ENCODE results near the gene ACBD4. TPM values are rescaled to one million over a fixed set of nuclear protein-coding genes. Genes with fewer than 3 reads are reported as not detected.

ACBD4 gene
- total and polyA plus RNA-seq, 4 donors: 7.8 to 15.7 (median 12.7) TPM

DNA sequence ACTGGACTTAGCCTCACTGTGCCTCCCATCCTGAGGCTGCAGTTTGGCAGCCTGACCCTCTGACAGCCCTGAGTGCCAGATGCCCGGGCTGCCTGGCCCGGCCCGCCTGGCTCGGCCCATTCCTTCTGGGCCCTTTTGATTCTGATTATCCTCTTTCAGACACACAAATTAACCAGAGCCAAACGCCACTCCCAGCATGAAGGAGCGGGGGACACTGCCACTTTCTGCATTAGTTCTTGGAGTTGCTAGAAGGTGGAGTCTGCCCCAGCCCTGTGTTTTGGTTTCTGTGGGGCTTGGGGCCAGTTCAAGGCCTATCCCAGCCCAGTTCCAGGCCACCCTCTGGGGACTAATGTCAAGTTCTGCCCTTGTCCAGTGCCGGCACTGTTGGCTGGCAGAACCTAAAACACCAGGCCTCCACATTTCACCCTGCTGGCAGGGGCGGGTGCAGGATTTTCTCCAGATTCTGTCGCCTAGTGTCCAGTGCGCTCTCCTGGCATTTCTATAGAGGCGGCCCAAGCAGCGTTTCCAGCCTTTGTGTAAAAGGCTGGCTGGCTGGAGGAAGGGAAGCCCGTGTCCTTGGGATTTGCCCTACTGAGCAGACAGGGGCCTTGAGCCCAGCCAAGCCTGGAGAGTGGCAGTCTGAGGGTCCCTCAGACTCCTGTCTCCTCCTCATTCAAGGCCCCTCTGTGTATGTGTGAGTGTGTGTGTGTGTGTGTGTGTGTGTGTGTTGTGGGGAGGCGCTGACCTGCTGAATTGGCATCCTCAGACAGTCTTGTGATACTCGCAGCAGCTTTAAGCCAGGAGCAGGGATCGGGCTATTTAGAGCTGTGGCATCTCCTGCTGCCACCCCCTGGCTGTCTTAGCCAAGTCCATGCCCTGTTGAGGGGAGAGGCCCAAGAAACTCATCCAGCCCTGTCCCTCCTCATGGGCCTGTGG is 24.5 kb upstream of the ACBD4 start:
- WGBS, 2 donors: 85 to 92% methylated on average over 16 of the region's 16 CpGs
- H3K27me3 ChIP-seq (ENCODE audit: control insufficient read depth in 3 of 3, insufficient read depth in 3 of 3, low read length in 2 of 3): no peaks in the 10 kb centered on the region
- peak overlapping the region in 1 of 2 donors; percentile 80 for H3K27ac ChIP-seq (ENCODE audit: low read depth in 1 of 2, low read length in 1 of 2)
- ATAC-seq (ENCODE audit: insufficient read depth, low FRiP score) (no peak), DNase-seq (no peak)
- H3K4me1 ChIP-seq (ENCODE audit: control insufficient read depth in 5 of 5, insufficient read depth in 5 of 5, low read length in 5 of 5): peaks cover 0 to 2% (median 0%) of the 10 kb centered on the region in 5 donors
- H3K4me3 ChIP-seq: no peak overlapping the region
- TF ChIP-seq, protein P1, sequence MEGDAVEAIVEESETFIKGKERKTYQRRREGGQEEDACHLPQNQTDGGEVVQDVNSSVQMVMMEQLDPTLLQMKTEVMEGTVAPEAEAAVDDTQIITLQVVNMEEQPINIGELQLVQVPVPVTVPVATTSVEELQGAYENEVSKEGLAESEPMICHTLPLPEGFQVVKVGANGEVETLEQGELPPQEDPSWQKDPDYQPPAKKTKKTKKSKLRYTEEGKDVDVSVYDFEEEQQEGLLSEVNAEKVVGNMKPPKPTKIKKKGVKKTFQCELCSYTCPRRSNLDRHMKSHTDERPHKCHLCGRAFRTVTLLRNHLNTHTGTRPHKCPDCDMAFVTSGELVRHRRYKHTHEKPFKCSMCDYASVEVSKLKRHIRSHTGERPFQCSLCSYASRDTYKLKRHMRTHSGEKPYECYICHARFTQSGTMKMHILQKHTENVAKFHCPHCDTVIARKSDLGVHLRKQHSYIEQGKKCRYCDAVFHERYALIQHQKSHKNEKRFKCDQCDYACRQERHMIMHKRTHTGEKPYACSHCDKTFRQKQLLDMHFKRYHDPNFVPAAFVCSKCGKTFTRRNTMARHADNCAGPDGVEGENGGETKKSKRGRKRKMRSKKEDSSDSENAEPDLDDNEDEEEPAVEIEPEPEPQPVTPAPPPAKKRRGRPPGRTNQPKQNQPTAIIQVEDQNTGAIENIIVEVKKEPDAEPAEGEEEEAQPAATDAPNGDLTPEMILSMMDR (IDR thresholded peaks at IDR 0.05; ENCODE audit: control extremely low read depth, extremely low read depth): no peak
- peaks cover 0 to 29% (median 10%) of the 10 kb centered on the region in 4 donors for H3K36me3 ChIP-seq (ENCODE audit: control insufficient read depth in 4 of 4, insufficient read depth in 4 of 4, low read length in 4 of 4)
- H3K9ac ChIP-seq (ENCODE audit: insufficient read depth in 1 of 2, low read length in 2 of 2): no peak overlapping the region
- no peaks in the 10 kb centered on the region for H3K9me3 ChIP-seq (ENCODE audit: control insufficient read depth in 4 of 4, insufficient read depth in 3 of 4, low read length in 3 of 4)

DNA sequence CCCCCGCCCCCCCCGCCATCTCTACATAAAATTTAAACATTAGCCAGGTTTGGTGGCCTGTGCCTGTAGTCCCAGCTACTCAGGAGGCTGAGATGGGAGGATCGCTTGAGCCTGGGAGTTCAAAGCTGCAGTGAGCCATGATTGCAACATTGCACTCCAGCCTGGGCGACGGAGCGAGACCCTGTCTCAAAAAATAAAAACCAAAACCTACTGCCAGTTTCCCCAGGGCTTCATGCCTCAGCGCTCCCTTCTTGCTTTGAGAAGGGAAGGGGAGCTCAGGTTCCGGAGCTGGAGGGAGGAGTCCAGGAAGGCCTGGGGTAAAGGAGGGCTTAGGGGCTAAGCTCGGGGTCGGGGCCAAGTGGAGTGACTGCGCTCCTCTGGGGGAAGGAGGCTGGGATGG is 23.6 kb upstream of the ACBD4 start:
- Histone ChIP-seq H3K27ac (ENCODE audit: low read depth in 1 of 2, low read length in 1 of 2) (peak overlapping the region in 1 of 2 donors; percentile 80), H3K36me3 (ENCODE audit: control insufficient read depth in 4 of 4, insufficient read depth in 4 of 4, low read length in 4 of 4) (peaks cover 0 to 25% (median 8%) of the 10 kb centered on the region in 4 donors), H3K27me3 (ENCODE audit: control insufficient read depth in 3 of 3, insufficient read depth in 3 of 3, low read length in 2 of 3) (no peaks in the 10 kb centered on the region), H3K9me3 (ENCODE audit: control insufficient read depth in 4 of 4, insufficient read depth in 3 of 4, low read length in 3 of 4) (no peaks in the 10 kb centered on the region), H3K9ac (ENCODE audit: insufficient read depth in 1 of 2, low read length in 2 of 2) (no peak overlapping the region), H3K4me1 (ENCODE audit: control insufficient read depth in 5 of 5, insufficient read depth in 5 of 5, low read length in 5 of 5) (peaks cover 0 to 2% (median 0%) of the 10 kb centered on the region in 5 donors), H3K4me3 (no peak overlapping the region)
- ATAC-seq (ENCODE audit: insufficient read depth, low FRiP score) (no peak), DNase-seq (no peak)
- TF ChIP-seq, protein P1 (IDR thresholded peaks at IDR 0.05; ENCODE audit: control extremely low read depth, extremely low read depth): no peak
- 94 to 95% methylated on average over 11 of the region's 11 CpGs for WGBS, 2 donors

DNA sequence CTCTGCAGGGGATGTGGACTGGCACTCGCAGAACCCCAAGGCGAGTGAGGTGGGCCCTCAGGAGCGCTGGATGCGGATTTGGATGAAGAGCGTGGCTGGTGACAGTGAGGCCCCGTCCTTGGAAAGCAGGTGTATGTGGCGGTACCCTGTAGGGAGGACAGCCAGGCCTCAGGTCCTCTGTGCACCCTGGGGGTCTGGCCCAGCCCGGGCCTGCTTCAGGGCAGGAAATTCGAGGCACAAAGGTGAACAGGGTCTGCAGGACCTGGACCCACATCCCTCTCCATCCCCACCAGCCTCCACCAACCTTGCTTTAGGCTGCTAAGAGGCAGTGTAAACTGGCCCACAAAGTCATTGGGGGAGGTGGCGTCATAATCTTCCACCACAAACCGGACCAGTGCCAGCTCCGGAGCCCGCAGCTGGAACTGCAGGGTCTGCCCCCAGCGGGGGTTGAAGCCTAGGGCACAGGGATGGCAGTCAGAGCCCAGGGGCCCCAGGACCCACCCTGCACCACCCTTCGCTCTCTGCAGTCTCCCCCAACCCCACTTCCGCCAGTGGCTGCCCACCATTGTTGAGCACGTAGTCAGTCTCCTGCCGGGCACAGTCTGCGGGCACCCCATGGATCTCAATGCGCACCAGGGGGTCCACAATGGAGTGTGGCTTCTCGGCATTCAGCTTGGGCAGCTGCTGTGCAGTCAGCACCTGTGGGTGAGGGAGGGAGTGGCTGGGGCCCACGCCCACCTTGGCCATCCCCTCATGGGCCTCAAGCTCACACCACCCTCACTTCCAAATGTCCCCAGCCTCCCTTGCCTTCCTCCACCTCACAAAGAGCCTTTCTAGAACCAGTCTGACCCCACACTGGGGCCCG is 22.7 kb upstream of the ACBD4 start:
- DNase-seq (no peak), ATAC-seq (ENCODE audit: insufficient read depth, low FRiP score) (no peak)
- H3K9ac ChIP-seq (ENCODE audit: insufficient read depth in 1 of 2, low read length in 2 of 2): no peak overlapping the region
- TF ChIP-seq, protein P1 (IDR thresholded peaks at IDR 0.05; ENCODE audit: control extremely low read depth, extremely low read depth): no peak
- WGBS, 2 donors: 95 to 96% methylated on average over 23 of the region's 23 CpGs
- no peak overlapping the region for H3K4me3 ChIP-seq
- H3K27me3 ChIP-seq (ENCODE audit: control insufficient read depth in 3 of 3, insufficient read depth in 3 of 3, low read length in 2 of 3): no peaks in the 10 kb centered on the region
- peaks cover 0 to 2% (median 0%) of the 10 kb centered on the region in 5 donors for H3K4me1 ChIP-seq (ENCODE audit: control insufficient read depth in 5 of 5, insufficient read depth in 5 of 5, low read length in 5 of 5)
- H3K9me3 ChIP-seq (ENCODE audit: control insufficient read depth in 4 of 4, insufficient read depth in 3 of 4, low read length in 3 of 4): no peaks in the 10 kb centered on the region
- peaks cover 0 to 15% (median 4%) of the 10 kb centered on the region in 4 donors for H3K36me3 ChIP-seq (ENCODE audit: control insufficient read depth in 4 of 4, insufficient read depth in 4 of 4, low read length in 4 of 4)
- H3K27ac ChIP-seq (ENCODE audit: low read depth in 1 of 2, low read length in 1 of 2): no peak overlapping the region

Data from lung (tissue), 12 donors.